Stimulated activated naive CD8-positive, alpha-beta T cell treated with anti-CD3 and anti-CD28 coated beads, Interleukin-15, amount 100 ng/mL, for 72 hours (primary cell): ENCODE results near the gene OPALIN.

Source experiments
- ATAC-seq: fragments of 150-1000 bp; cut with Tn5 transposase; 2 replicates; pipeline ENCODE4 v1.10.0; 2021; ENCODE audit warnings: mild to moderate bottlenecking, moderate library complexity
- DNase-seq, 2 donors: peaks; one replicate each; pipeline ENCODE4 v3.0.0; 2021 to 2022
- H3K27ac Mint-ChIP-seq, 2 donors: one replicate each; pipeline ENCODE4 v1.8.0; 2022; ENCODE audit warnings: mild to moderate bottlenecking in 2 of 2, mixed read lengths in 2 of 2, moderate library complexity in 2 of 2
- H3K27me3 Mint-ChIP-seq: one replicate; pipeline ENCODE4 v1.8.0; 2022; ENCODE audit warnings: mixed read lengths
- H3K4me1 Mint-ChIP-seq: one replicate; pipeline ENCODE4 v1.8.0; 2022; ENCODE audit warnings: mild to moderate bottlenecking, mixed read lengths
- H3K4me3 Mint-ChIP-seq, 2 donors: one replicate each; pipeline ENCODE4 v1.8.0; 2022; ENCODE audit warnings: mild to moderate bottlenecking in 2 of 2, mixed read lengths in 2 of 2, moderate library complexity in 1 of 2
- H3K9me3 Mint-ChIP-seq, 2 donors: one replicate each; pipeline ENCODE4 v1.8.0; 2022; ENCODE audit warnings: mixed read lengths in 2 of 2

Gene OPALIN

GRCh38 chr10:96359616-96360015 lies 814 bp upstream of the OPALIN start:
- DNase-seq (no peak), ATAC-seq (no peak)
- H3K4me1 Mint-ChIP-seq: no peaks in the 10 kb centered on the region
- H3K9me3 Mint-ChIP-seq: no peaks in the 10 kb centered on the region
- H3K4me3 Mint-ChIP-seq: no peak overlapping the region
- no peak overlapping the region for H3K27ac Mint-ChIP-seq
- no peaks in the 10 kb centered on the region for H3K27me3 Mint-ChIP-seq

- Mint-ChIP-seq H3K9me3 (no peaks in the 10 kb centered on the region), H3K27ac (no peak overlapping the region), H3K4me1 (no peaks in the 10 kb centered on the region), H3K4me3 (no peak overlapping the region), H3K27me3 (no peaks in the 10 kb centered on the region)
- ATAC-seq: no peak
- no peak for DNase-seq
Measured at GRCh38 chr10:96357038-96357620, 1.7 kb downstream of the OPALIN start.

DNA sequence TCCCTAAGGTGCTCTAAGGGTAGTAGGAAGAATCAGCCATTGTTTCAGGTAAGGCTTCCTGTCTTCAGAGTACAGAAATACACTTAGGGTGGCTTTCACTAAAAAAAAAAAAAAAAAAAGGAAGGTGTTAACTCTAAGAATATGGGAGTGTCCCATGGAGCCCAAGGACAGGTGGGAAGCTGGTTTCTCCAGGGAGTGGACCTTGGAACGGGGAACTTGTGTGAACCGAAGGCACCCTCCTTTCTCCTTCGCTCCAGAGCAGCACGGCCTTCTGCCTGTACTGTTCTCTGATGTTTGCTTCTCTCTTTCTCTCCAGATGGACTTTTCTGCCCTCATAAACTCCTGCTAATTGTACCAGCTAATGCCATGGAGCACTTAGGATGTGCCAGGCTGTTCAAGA lies 6.2 kb downstream of the OPALIN start:
- Mint-ChIP-seq H3K27me3 (peaks cover 1% of the 10 kb centered on the region), H3K27ac (no peak overlapping the region), H3K4me1 (no peaks in the 10 kb centered on the region), H3K9me3 (no peaks in the 10 kb centered on the region), H3K4me3 (no peak overlapping the region)
- ATAC-seq (no peak), DNase-seq (no peak)

GRCh38 chr10:96352027-96352426 lies 6.8 kb downstream of the OPALIN start:
- peaks cover 7% of the 10 kb centered on the region for H3K27me3 Mint-ChIP-seq
- H3K4me3 Mint-ChIP-seq: no peak overlapping the region
- no peaks in the 10 kb centered on the region for H3K9me3 Mint-ChIP-seq
- DNase-seq (no peak), ATAC-seq (no peak)
- no peaks in the 10 kb centered on the region for H3K4me1 Mint-ChIP-seq
- no peak overlapping the region for H3K27ac Mint-ChIP-seq

DNA sequence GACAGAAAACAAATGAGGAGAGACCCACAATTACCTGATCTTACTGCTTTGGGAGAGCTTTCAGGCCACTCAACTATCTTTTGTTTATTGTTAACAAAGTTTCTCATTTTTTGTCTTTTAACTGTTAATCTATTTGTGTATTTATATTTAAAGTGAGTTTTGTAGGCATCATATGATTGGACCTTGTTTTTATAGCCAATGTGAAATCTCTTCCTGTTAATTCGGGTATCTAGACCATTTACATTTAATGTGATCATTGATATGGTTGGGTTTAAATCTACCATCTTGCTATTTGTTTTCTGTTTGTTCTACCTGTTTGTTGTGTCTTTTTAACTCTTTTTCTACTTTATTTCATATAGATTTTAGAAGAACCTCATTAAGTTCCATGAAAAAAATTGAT lies 12.5 kb downstream of the OPALIN start:
- ATAC-seq (no peak), DNase-seq (no peak)
- H3K9me3 Mint-ChIP-seq: peaks cover 7 to 17% of the 10 kb centered on the region in 2 donors
- H3K4me3 Mint-ChIP-seq: no peak overlapping the region
- H3K4me1 Mint-ChIP-seq: peaks cover 9% of the 10 kb centered on the region
- H3K27me3 Mint-ChIP-seq: peaks cover 24% of the 10 kb centered on the region
- no peak overlapping the region for H3K27ac Mint-ChIP-seq

DNA sequence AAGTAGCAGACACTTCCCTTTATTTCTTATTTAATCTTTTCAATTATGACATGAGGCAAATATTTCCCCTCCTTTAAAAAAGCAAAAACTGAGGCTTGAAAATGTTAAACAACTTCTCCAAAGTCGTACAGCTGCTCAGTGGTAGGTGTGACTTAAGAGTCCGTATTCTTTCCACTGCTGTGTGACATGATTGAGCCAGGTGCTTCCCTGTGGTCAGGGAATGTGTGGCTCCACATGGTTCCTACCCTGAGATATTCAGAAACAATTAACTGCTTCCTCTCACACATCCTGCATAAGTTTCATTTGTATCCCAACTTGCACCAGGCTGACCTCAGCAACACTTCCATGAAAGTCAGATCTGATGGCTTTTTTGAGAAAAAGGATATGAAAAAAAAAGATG lies 13.6 kb downstream of the OPALIN start:
- Mint-ChIP-seq H3K4me1 (peaks cover 11% of the 10 kb centered on the region), H3K27ac (no peak overlapping the region), H3K9me3 (peaks cover 7 to 17% of the 10 kb centered on the region in 2 donors), H3K27me3 (peaks cover 24% of the 10 kb centered on the region), H3K4me3 (no peak overlapping the region)
- ATAC-seq (no peak), DNase-seq (no peak)

DNA sequence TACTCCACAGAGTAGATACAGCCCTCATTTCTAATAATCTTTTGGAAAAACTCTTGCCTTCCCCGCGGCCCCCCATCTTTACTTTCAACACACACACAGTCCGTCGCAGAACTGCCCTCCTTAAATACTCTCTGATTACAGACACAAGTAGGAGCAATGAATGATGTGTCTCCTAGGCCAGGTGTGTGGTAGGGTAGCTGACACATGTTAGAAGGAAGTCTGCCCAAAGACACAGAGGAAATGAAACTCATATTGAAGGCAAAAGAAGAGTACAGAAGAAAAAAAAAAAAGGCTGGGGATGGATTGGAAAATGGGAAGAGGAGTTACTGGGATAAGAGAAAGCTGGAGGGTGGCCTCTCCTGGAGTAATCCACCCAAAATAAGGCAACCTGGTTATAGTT lies 14.6 kb downstream of the OPALIN start:
- Mint-ChIP-seq H3K9me3 (peaks cover 7 to 17% of the 10 kb centered on the region in 2 donors), H3K4me1 (peaks cover 11% of the 10 kb centered on the region), H3K27me3 (peaks cover 24% of the 10 kb centered on the region), H3K4me3 (no peak overlapping the region), H3K27ac (no peak overlapping the region)
- ATAC-seq: no peak
- DNase-seq: no peak

- H3K27ac Mint-ChIP-seq: no peak overlapping the region
- H3K9me3 Mint-ChIP-seq: peaks cover 7 to 17% of the 10 kb centered on the region in 2 donors
- no peak overlapping the region for H3K4me3 Mint-ChIP-seq
Measured at GRCh38 chr10:96342402-96342801, 16.4 kb downstream of the OPALIN start.

GRCh38 chr10:96341219-96342182 lies 17.3 kb downstream of the OPALIN start:
- peaks cover 6 to 16% of the 10 kb centered on the region in 2 donors for H3K9me3 Mint-ChIP-seq
- H3K4me1 Mint-ChIP-seq: peaks cover 11% of the 10 kb centered on the region
- peak in 1 of 2 donors; percentile 43 for DNase-seq
- no peak overlapping the region for H3K4me3 Mint-ChIP-seq
- peaks cover 16% of the 10 kb centered on the region for H3K27me3 Mint-ChIP-seq
- ATAC-seq: peak; percentile 92
- H3K27ac Mint-ChIP-seq: no peak overlapping the region

More at GRCh38 chr10:96342402-96342801, 16.4 kb downstream of the OPALIN start:
- no peak for ATAC-seq
- Mint-ChIP-seq H3K27me3 (peaks cover 21% of the 10 kb centered on the region), H3K4me1 (peaks cover 11% of the 10 kb centered on the region)
- no peak for DNase-seq

DNA sequence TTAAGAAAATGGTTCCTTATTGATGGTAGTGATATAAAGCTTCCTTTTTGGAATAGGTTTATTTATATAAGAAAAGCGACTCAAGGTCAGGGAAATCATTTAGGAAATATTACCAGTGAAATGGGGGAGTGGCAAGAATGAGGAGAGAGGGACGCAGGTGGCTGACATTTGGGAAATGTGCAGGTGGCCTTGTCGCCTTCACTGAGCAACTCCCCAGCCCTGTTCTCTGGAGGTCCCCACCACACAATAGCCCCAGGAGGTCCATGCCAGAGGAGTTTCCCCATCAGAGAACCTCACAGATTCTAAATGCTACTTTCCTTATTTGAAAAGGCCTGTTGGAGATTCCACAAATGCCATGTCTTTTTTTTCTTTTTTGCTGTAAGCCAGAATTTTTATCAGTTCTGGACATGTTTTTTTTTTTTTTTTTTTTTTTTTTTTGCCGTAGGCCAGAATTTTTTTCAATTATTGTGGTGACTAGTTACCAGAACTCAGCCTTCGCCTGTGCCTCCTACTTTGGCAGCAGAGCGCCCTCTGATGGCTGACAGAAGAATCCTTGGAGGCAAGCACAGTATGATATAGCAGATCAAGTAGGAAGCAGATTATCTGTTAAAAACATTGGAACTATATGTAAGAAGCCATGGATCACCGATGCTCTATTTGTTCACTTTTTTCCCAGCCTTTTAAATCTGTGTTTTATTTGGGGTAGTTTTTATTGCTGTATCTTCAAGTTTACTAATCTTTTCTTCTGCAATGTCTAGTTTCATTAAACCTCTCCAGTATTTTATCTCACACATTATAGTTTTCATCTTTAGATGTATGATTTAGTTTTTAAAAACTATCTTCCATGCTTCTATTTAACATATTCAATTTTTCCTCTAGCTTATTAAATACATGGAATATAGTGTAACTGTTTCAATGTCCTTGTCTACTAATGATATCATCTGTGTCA lies 18.6 kb downstream of the OPALIN start:
- Mint-ChIP-seq H3K27me3 (peaks cover 6% of the 10 kb centered on the region), H3K9me3 (peaks cover 0 to 4% of the 10 kb centered on the region in 2 donors), H3K4me1 (peaks cover 11% of the 10 kb centered on the region), H3K27ac (no peak overlapping the region), H3K4me3 (no peak overlapping the region)
- ATAC-seq (peak; percentile 73), DNase-seq (peak; percentile 50 to 72)

GRCh38 chr10:96339383-96339782 lies 19.4 kb downstream of the OPALIN start:
- Mint-ChIP-seq H3K27ac (no peak overlapping the region), H3K4me1 (peaks cover 11% of the 10 kb centered on the region), H3K9me3 (no peaks in the 10 kb centered on the region)

DNA sequence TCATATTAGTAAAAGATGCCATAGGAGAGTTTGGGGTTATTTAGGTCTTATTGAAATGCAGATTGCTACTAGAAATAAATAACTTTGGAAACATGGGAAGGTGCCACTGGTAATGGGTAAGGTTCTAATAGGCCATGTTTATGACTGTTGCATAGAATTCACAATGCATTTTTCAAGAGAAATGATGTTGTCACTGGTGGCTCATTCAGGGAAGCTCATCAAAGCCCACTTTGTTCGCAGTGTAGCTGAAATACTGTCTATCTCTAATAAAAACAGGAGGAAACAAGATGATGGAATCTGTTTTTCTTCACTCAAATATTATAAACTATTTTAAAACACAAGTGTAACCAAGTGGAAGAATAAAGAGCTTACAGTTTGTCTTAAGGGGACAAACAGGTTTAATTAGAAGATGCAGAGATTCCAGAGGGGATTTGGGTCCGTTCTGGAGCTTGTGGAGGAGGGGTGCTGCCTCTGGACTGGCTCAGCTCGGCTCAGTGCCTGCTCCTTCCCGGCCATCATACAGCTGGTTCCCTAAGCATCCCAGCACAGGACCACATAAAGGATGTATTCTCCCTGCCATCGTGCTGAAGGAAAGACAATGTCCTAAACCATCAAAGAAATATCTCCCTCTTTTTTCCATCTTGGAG lies 20.4 kb downstream of the OPALIN start:
- ATAC-seq (no peak), DNase-seq (no peak)
- no peak overlapping the region for H3K4me3 Mint-ChIP-seq
- peak overlapping the region in 1 of 2 donors; percentile 27 for H3K27ac Mint-ChIP-seq
- H3K9me3 Mint-ChIP-seq: no peaks in the 10 kb centered on the region
- H3K4me1 Mint-ChIP-seq: peaks cover 15% of the 10 kb centered on the region
- H3K27me3 Mint-ChIP-seq: no peaks in the 10 kb centered on the region

More at GRCh38 chr10:96339383-96339782, 19.4 kb downstream of the OPALIN start:
- no peak overlapping the region for H3K4me3 Mint-ChIP-seq
- ATAC-seq (no peak), DNase-seq (no peak)
- no peaks in the 10 kb centered on the region for H3K27me3 Mint-ChIP-seq

GRCh38 chr10:96337106-96337505 lies 21.7 kb downstream of the OPALIN start:
- no peak overlapping the region for H3K4me3 Mint-ChIP-seq
- ATAC-seq (no peak), DNase-seq (no peak)
- H3K4me1 Mint-ChIP-seq: peaks cover 27% of the 10 kb centered on the region
- no peaks in the 10 kb centered on the region for H3K27me3 Mint-ChIP-seq
- H3K27ac Mint-ChIP-seq: no peak overlapping the region
- H3K9me3 Mint-ChIP-seq: no peaks in the 10 kb centered on the region

GRCh38 chr10:96334616-96335526 lies 23.9 kb downstream of the OPALIN start:
- no peaks in the 10 kb centered on the region for H3K27me3 Mint-ChIP-seq
- peaks cover 17% of the 10 kb centered on the region for H3K4me1 Mint-ChIP-seq
- H3K4me3 Mint-ChIP-seq: no peak overlapping the region
- ATAC-seq (no peak), DNase-seq (no peak)
- H3K27ac Mint-ChIP-seq: no peak overlapping the region
- no peaks in the 10 kb centered on the region for H3K9me3 Mint-ChIP-seq
